Nephron (organoid): ENCODE data around the gene PIN1.

Experiments used
- H3K27ac Mint-ChIP-seq, 3 experiments: 2 replicates each; pipeline ENCODE4 v1.8.0; 2020; ENCODE audit warnings: mixed read lengths in 3 of 3, mild to moderate bottlenecking in 2 of 3, moderate library complexity in 1 of 3
- H3K27me3 Mint-ChIP-seq: 2 replicates; pipeline ENCODE4 v1.8.0; 2021; ENCODE audit warnings: low read depth, mild to moderate bottlenecking, moderate library complexity, mixed read lengths
- H3K36me3 Mint-ChIP-seq: 2 replicates; pipeline ENCODE4 v1.8.0; 2020; ENCODE audit warnings: low read depth, mixed read lengths
- H3K4me1 Mint-ChIP-seq: 2 replicates; pipeline ENCODE4 v1.8.0; 2020; ENCODE audit warnings: mixed read lengths
- H3K4me3 Mint-ChIP-seq, 3 experiments: 2 replicates each; pipeline ENCODE4 v1.8.0; 2020; ENCODE audit warnings: mild to moderate bottlenecking in 3 of 3, mixed read lengths in 3 of 3, moderate library complexity in 2 of 3
- H3K9me3 Mint-ChIP-seq: 2 replicates; pipeline ENCODE4 v1.8.0; 2020; ENCODE audit warnings: mixed read lengths
- CTCF ChIP-seq, 3 experiments: fragments of 200-600 bp; sonication (generic); IDR thresholded peaks; one replicate each; pipeline ENCODE4 v1.5.0; 2021; ENCODE audit warnings: antibody characterized with exemption in 3 of 3; ENCODE audit not compliant: unreplicated experiment in 3 of 3

Gene PIN1

GRCh38 chr19:9828551-9829063, 6.5 kb upstream of the PIN1 start:
- Mint-ChIP-seq H3K9me3 (no peaks in the 10 kb centered on the region), H3K27me3 (no peaks in the 10 kb centered on the region), H3K4me3 (peak overlapping the region; percentile 99 to 100 (median 99)), H3K36me3 (peaks cover 25% of the 10 kb centered on the region), H3K27ac (peak overlapping the region in 1 of 3 experiments; percentile 27), H3K4me1 (peaks cover 25% of the 10 kb centered on the region)
- no peak for TF ChIP-seq CTCF (IDR thresholded peaks at IDR 0.05; ENCODE audit: unreplicated experiment in 3 of 3)

- no peak for TF ChIP-seq CTCF (IDR thresholded peaks at IDR 0.05; ENCODE audit: unreplicated experiment in 3 of 3)
- peaks cover 13% of the 10 kb centered on the region for H3K4me1 Mint-ChIP-seq
- peak overlapping the region; percentile 87 to 93 (median 90) for H3K4me3 Mint-ChIP-seq
Observed at GRCh38 chr19:9834307-9834725, 802 bp upstream of the PIN1 start.

GRCh38 chr19:9835507-9835949, 410 bp downstream of the PIN1 start:
- no peak for TF ChIP-seq CTCF (IDR thresholded peaks at IDR 0.05; ENCODE audit: unreplicated experiment in 3 of 3)
- Mint-ChIP-seq H3K9me3 (no peaks in the 10 kb centered on the region), H3K36me3 (peaks cover 15% of the 10 kb centered on the region), H3K27ac (peak overlapping the region in 2 of 3 experiments; percentile 67 to 70), H3K4me3 (peak overlapping the region; percentile 93 to 98 (median 96)), H3K4me1 (peaks cover 16% of the 10 kb centered on the region), H3K27me3 (no peaks in the 10 kb centered on the region)

More at GRCh38 chr19:9834307-9834725, 802 bp upstream of the PIN1 start:
- H3K36me3 Mint-ChIP-seq = peaks cover 17% of the 10 kb centered on the region
- peak overlapping the region; percentile 37 to 53 (median 46) for H3K27ac Mint-ChIP-seq
- H3K27me3 Mint-ChIP-seq = no peaks in the 10 kb centered on the region
- no peaks in the 10 kb centered on the region for H3K9me3 Mint-ChIP-seq

GRCh38 chr19:9836021-9836420, 903 bp downstream of the PIN1 start:
- Mint-ChIP-seq H3K27me3 (no peaks in the 10 kb centered on the region), H3K4me1 (peaks cover 16% of the 10 kb centered on the region), H3K36me3 (peaks cover 19% of the 10 kb centered on the region), H3K27ac (peak overlapping the region in 2 of 3 experiments; percentile 67 to 70), H3K9me3 (no peaks in the 10 kb centered on the region), H3K4me3 (peak overlapping the region; percentile 93 to 98 (median 96))
- no peak for TF ChIP-seq CTCF (IDR thresholded peaks at IDR 0.05; ENCODE audit: unreplicated experiment in 3 of 3)

- Mint-ChIP-seq H3K4me1 (peaks cover 16% of the 10 kb centered on the region), H3K4me3 (peak overlapping the region; percentile 71 to 77 (median 76)), H3K9me3 (no peaks in the 10 kb centered on the region), H3K36me3 (peaks cover 36% of the 10 kb centered on the region), H3K27ac (no peak overlapping the region), H3K27me3 (no peaks in the 10 kb centered on the region)
- TF ChIP-seq CTCF (IDR thresholded peaks at IDR 0.05; ENCODE audit: unreplicated experiment in 3 of 3) = no peak
Observed at GRCh38 chr19:9838324-9838723, 3.2 kb downstream of the PIN1 start.

- no peak for TF ChIP-seq CTCF (IDR thresholded peaks at IDR 0.05; ENCODE audit: unreplicated experiment in 3 of 3)
- H3K27me3 Mint-ChIP-seq = no peaks in the 10 kb centered on the region
- peaks cover 16% of the 10 kb centered on the region for H3K4me1 Mint-ChIP-seq
Observed at GRCh38 chr19:9839415-9839814, 4.3 kb downstream of the PIN1 start.

More at GRCh38 chr19:9839415-9839814, 4.3 kb downstream of the PIN1 start:
- peak overlapping the region; percentile 35 to 81 (median 57) for H3K4me3 Mint-ChIP-seq
- peaks cover 47% of the 10 kb centered on the region for H3K36me3 Mint-ChIP-seq
- H3K9me3 Mint-ChIP-seq = no peaks in the 10 kb centered on the region
- H3K27ac Mint-ChIP-seq = peak overlapping the region in 1 of 3 experiments; percentile 46
